ENCODE data around the gene TMEM260. TPM values are rescaled to one million over a fixed set of nuclear protein-coding genes. Genes with fewer than 3 reads are reported as not detected.

Gene TMEM260
- total RNA-seq, 4 donors from 2014 or later, result 2.6 to 10.5 (median 5.3) TPM

DNA sequence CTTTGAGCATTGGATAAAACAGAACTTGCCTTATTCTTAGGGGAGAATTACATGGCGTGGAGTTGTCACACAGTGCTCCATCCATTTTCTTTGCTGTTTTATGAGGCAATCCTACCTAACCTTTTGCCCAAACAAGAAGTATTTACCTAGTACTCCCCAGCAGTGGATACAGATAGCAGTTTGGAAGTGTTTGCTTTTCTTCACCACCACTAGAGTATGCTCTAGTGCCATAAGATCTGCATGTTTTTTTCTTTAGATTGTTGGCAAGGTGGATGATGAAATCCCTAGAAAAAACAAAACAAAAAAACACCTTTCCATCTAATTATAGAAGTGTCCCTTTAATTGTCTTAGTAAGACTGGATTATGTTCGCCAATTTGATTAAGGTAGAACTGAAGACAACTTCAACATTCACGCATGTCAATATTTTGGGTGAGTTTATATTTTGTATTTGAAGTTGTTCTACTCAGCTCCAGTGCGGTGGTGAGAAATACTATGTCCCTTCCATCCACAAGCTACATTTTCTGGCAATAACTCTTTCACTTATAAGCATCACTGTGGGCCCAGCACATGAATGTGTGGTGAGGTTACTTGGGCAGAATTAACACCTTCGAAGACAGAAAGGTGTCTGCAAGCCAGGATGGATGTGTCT, 23.6 kb upstream of the TMEM260 start:
- no peak for ATAC-seq
- no peak for DNase-seq
- Histone ChIP-seq H3K4me3 (no peak overlapping the region), H3K4me1 (no peaks in the 10 kb centered on the region), H3K27me3 (no peaks in the 10 kb centered on the region), H3K9me3 (no peaks in the 10 kb centered on the region), H3K36me3 (no peaks in the 10 kb centered on the region), H3K27ac (no peak overlapping the region)
- in situ Hi-C loops (cut with MboI; ENCODE audit: low sequenced_read_pairs in 4 of 4), result no loop called here
- intact Hi-C loops (cut with DNase I; ENCODE audit: low total_unique reads), result no loop called here
- TF ChIP-seq, protein P1, sequence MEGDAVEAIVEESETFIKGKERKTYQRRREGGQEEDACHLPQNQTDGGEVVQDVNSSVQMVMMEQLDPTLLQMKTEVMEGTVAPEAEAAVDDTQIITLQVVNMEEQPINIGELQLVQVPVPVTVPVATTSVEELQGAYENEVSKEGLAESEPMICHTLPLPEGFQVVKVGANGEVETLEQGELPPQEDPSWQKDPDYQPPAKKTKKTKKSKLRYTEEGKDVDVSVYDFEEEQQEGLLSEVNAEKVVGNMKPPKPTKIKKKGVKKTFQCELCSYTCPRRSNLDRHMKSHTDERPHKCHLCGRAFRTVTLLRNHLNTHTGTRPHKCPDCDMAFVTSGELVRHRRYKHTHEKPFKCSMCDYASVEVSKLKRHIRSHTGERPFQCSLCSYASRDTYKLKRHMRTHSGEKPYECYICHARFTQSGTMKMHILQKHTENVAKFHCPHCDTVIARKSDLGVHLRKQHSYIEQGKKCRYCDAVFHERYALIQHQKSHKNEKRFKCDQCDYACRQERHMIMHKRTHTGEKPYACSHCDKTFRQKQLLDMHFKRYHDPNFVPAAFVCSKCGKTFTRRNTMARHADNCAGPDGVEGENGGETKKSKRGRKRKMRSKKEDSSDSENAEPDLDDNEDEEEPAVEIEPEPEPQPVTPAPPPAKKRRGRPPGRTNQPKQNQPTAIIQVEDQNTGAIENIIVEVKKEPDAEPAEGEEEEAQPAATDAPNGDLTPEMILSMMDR (IDR thresholded peaks at IDR 0.05 in 4 of 5, conservative IDR thresholded peaks at IDR 0.05 in 1 of 5), result peak in 2 of 5 experiments; percentile 23 to 28
- TF ChIP-seq POLR2A (IDR thresholded peaks at IDR 0.05), result no peak

DNA sequence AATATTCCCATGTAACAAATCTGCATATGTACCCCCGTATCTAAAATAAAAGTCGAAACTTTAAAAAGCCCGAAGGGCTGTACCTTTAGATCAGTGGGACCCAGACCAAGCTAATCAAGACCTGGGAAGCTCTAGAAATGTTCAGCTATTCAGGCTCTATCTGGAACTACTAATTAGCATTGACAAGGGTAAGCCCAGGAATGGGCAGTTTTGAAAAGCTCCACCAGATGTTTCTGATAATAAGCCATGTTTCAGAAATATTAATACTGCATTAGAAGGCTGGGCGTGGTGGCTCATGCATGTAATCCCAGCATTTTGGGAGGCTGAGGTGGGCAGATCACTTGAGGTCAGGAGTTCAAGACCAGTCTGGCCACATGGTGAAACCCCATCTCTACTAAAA, 20.4 kb upstream of the TMEM260 start:
- no peaks in the 10 kb centered on the region for H3K27me3 ChIP-seq
- in situ Hi-C loops (cut with MboI; ENCODE audit: low sequenced_read_pairs in 4 of 4), result no loop called here
- no peaks in the 10 kb centered on the region for H3K4me1 ChIP-seq
- no peak for TF ChIP-seq POLR2A (IDR thresholded peaks at IDR 0.05)
- H3K27ac ChIP-seq, result no peak overlapping the region
- intact Hi-C loops (cut with DNase I; ENCODE audit: low total_unique reads), result no loop called here
- no peak for DNase-seq
- H3K9me3 ChIP-seq, result no peaks in the 10 kb centered on the region
- no peaks in the 10 kb centered on the region for H3K36me3 ChIP-seq
- no peak for ATAC-seq
- H3K4me3 ChIP-seq, result no peak overlapping the region

DNA sequence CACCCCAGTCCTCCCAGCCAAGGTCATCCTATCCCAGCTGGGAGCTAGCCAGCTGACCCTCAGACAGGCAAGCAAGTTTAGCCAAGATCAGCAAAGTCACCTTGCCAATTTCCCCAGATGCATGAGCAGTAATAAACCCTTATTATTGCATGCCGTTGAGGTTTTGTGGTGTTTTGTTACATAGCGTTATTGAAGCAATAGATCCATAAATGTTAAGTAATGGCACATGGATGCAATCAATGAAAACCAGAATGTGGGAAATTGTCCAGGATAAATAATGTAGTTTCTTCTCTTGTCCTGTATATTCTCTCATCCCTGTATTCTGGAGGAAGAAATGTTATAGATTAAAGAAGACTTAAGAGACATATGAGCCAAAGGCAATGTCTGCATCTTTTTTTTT, 18.0 kb upstream of the TMEM260 start:
- H3K9me3 ChIP-seq, result no peaks in the 10 kb centered on the region
- in situ Hi-C loops (cut with MboI; ENCODE audit: low sequenced_read_pairs in 4 of 4) (no loop called here), intact Hi-C loops (cut with DNase I; ENCODE audit: low total_unique reads) (no loop called here)
- DNase-seq, result no peak
- no peaks in the 10 kb centered on the region for H3K4me1 ChIP-seq
- ATAC-seq, result no peak
- H3K27me3 ChIP-seq, result no peaks in the 10 kb centered on the region
- H3K27ac ChIP-seq, result no peak overlapping the region
- no peaks in the 10 kb centered on the region for H3K36me3 ChIP-seq
- TF ChIP-seq, protein P1 (IDR thresholded peaks at IDR 0.05 in 4 of 5, conservative IDR thresholded peaks at IDR 0.05 in 1 of 5), result no peak
- TF ChIP-seq POLR2A (IDR thresholded peaks at IDR 0.05), result no peak
- no peak overlapping the region for H3K4me3 ChIP-seq

DNA sequence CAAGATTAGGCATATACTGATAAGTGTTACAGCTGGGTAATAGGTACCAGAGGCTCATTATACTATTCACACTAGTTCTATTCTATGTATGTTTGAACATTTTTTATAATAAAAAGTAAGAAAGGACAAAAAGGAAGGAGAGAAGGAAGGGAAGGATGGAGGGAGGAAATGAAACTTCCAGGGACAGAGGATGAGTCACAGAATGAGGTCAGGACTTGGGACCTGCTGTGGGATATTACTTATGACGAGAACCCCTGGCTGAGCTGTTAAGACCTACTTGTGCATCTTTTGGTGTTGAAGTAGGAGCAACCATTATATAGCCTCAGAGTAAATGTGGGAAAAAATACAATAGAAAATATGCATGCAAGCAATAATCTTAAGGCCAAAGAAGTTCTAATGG, 16.7 kb upstream of the TMEM260 start:
- no peaks in the 10 kb centered on the region for H3K27me3 ChIP-seq
- in situ Hi-C loops (cut with MboI; ENCODE audit: low sequenced_read_pairs in 4 of 4), result no loop called here
- intact Hi-C loops (cut with DNase I; ENCODE audit: low total_unique reads), result no loop called here

DNA sequence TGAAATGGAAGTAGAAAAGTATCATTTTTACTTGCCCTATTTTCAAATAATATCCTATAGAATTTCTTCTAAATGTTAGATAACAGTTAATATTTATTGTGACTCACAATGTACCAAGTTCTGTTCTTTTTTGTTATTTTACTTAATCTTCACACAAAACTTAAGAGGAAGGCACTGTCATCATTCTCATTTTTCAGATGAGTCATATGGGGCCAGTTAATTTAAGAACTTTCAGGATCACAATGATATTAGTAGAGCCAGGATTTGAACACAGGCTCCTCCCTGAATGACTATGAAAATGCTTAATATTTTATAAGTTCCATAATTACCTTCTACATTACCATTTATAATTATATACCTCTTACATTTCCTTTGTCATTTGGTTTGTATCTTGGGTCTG, 10.4 kb upstream of the TMEM260 start:
- Histone ChIP-seq H3K4me3 (no peak overlapping the region), H3K27ac (no peak overlapping the region), H3K36me3 (no peaks in the 10 kb centered on the region), H3K4me1 (no peaks in the 10 kb centered on the region), H3K27me3 (no peaks in the 10 kb centered on the region), H3K9me3 (no peaks in the 10 kb centered on the region)
- in situ Hi-C loops (cut with MboI; ENCODE audit: low sequenced_read_pairs in 4 of 4), result no loop called here
- TF ChIP-seq, protein P1 (IDR thresholded peaks at IDR 0.05 in 4 of 5, conservative IDR thresholded peaks at IDR 0.05 in 1 of 5), result no peak
- no peak for TF ChIP-seq POLR2A (IDR thresholded peaks at IDR 0.05)
- no peak for DNase-seq
- no peak for ATAC-seq
- intact Hi-C loops (cut with DNase I; ENCODE audit: low total_unique reads), result no loop called here

More for the DNA sequence above, 16.7 kb upstream of the TMEM260 start:
- TF ChIP-seq, protein P1 (IDR thresholded peaks at IDR 0.05 in 4 of 5, conservative IDR thresholded peaks at IDR 0.05 in 1 of 5), result no peak
- no peak for TF ChIP-seq POLR2A (IDR thresholded peaks at IDR 0.05)
- Histone ChIP-seq H3K27ac (no peak overlapping the region), H3K4me3 (no peak overlapping the region), H3K36me3 (no peaks in the 10 kb centered on the region), H3K4me1 (no peaks in the 10 kb centered on the region), H3K9me3 (no peaks in the 10 kb centered on the region)
- no peak for ATAC-seq
- no peak for DNase-seq
